Cardiac fibroblast (primary cell): ENCODE data around the gene OR8K1.

ENCODE experiments used
- DNase-seq, 2 donors: peaks; one replicate each; pipeline versions ENCODE4 v3.0.0 to v3.0.0-alpha.2; 2010; ENCODE audit warnings: low read depth in 2 of 2
- H3K4me3 ChIP-seq, 2 donors: replicated peaks in 1 of 2; 1 replicate in 1 of 2; 2 replicates in 1 of 2; pipeline ENCODE4 v1.5.1; 2011; ENCODE audit warnings: low read depth in 2 of 2, low read length in 2 of 2, mild to moderate bottlenecking in 2 of 2, moderate library complexity in 1 of 2
- TF ChIP-seq, protein P1 (sequence below): IDR thresholded peaks from one replicate; pipeline ENCODE4 v1.5.1; 2011; ENCODE audit warnings: low read depth, mild to moderate bottlenecking, low read length, inconsistent platforms

OR8K1 gene

GRCh38 chr11:56345739-56346138 lies at the start of gene OR8K1:
TSS of gene OR8K1 (plus strand) at chr11:56346039. CDS start at chr11:56346039, 0 bp downstream.
- no peak within 1 kb of the TSS for H3K4me3 ChIP-seq
- no peak for DNase-seq
- TF ChIP-seq, protein P1, sequence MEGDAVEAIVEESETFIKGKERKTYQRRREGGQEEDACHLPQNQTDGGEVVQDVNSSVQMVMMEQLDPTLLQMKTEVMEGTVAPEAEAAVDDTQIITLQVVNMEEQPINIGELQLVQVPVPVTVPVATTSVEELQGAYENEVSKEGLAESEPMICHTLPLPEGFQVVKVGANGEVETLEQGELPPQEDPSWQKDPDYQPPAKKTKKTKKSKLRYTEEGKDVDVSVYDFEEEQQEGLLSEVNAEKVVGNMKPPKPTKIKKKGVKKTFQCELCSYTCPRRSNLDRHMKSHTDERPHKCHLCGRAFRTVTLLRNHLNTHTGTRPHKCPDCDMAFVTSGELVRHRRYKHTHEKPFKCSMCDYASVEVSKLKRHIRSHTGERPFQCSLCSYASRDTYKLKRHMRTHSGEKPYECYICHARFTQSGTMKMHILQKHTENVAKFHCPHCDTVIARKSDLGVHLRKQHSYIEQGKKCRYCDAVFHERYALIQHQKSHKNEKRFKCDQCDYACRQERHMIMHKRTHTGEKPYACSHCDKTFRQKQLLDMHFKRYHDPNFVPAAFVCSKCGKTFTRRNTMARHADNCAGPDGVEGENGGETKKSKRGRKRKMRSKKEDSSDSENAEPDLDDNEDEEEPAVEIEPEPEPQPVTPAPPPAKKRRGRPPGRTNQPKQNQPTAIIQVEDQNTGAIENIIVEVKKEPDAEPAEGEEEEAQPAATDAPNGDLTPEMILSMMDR, result no peak

DNA sequence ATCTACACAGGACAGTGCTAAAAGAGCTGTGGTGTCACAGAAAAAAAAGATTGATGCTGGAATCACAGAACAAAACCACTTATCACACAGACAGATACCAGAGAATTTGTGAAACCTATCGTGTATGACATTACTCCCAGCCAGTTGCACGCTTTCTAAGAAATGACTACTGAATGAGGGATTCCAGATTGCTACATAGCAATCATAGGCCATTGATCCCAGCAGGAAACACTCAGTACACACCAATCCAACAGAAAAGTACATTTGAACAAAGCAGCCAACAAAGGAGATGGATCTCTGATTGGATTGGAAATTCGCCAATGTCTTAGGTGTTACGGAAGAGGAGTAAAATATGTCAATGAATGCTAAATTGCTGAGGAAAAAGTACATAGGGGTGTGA lies 48.9 kb upstream of the OR8K1 start:
- TF ChIP-seq, protein P1, result no peak
- no peak overlapping the region for H3K4me3 ChIP-seq
- DNase-seq, result no peak

DNA sequence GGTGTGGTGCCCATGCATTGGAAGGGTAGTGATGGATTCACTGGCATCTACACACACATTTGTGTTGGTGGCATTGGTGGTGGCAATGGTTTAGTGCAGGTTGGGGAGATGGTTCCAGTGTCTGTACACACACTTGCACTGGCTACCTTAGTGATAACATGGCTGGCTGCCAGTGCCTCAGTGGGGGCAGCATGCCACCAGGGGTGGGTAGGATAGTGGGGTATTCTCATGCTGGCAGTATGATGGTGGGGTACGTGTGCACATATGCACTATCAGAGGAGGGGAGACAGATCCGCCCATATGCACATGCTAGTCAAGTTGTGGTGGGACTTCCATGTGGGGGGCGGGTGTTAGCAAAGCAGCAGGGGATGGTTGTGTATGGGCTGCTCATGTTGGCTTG lies 38.0 kb upstream of the OR8K1 start:
- no peak for DNase-seq
- TF ChIP-seq, protein P1, result no peak
- H3K4me3 ChIP-seq, result no peak overlapping the region

GRCh38 chr11:56314844-56315243 lies 31.0 kb upstream of the OR8K1 start, which contains the start of gene OR8K3:
TSS of gene OR8K3 (plus strand) at chr11:56315144. CDS start at chr11:56318307, 3,163 bp downstream.
- TF ChIP-seq, protein P1, result no peak
- no peak for DNase-seq
- H3K4me3 ChIP-seq, result no peak within 1 kb of the TSS

- no peak for DNase-seq
- no peak overlapping the region for H3K4me3 ChIP-seq
- TF ChIP-seq, protein P1, result no peak
Measured at GRCh38 chr11:56331861-56332491, 13.9 kb upstream of the OR8K1 start.

DNA sequence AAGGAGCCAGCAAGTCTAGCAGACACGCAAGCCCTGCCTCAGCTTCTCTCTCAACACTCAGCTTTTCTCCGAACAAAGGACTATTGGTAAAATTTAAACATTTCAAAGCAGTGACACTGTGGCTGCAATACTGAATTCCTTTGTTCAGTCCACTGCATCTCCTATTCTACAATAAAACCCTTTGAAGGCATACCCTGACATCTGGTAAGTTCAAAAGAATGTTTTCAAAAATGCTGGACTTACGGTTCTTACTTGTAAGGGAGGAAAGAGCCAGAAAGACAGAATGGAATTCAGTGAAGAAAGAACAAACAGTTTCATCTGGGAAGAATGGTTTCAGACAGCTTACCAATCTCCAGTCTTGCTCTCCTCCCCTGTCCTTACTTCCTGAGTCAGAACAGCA lies 12.7 kb upstream of the OR8K1 start:
- H3K4me3 ChIP-seq, result no peak overlapping the region
- no peak for DNase-seq
- TF ChIP-seq, protein P1, result no peak

DNA sequence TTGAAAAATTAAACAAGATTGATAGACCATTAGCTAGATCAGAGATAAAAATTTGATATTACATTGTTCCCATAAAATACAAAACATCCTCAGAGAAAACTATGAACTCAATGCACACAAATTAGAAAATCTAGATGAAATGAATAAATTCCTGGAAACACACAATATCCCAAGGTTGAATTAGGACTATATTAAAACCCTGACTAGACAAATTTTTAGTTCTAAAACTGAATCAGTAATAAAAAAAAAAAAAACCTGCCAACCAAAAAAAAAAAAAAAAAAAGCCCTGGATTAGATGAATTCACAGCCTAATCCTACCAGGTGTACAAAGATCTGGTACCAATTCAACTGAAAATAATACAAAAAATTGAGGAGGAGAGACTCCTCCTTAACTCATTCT lies 5.5 kb upstream of the OR8K1 start:
- TF ChIP-seq, protein P1, result no peak
- H3K4me3 ChIP-seq, result no peak overlapping the region
- no peak for DNase-seq
